Articular chondrocyte of knee joint (primary cell): ENCODE results near the gene CD300LB. TPM values are rescaled to one million over a fixed set of nuclear protein-coding genes. Genes with fewer than 3 reads are reported as not detected.

Experiments
- total RNA-seq: library from RNA; depleted of rRNA; stranded (reverse); fragments of >200 nt; gene quantifications from 2 replicates; pipeline ENCODE4 v1.2.3, GENCODE V29; 2012

Gene CD300LB
- total RNA-seq = not detected in 2 replicates

DNA sequence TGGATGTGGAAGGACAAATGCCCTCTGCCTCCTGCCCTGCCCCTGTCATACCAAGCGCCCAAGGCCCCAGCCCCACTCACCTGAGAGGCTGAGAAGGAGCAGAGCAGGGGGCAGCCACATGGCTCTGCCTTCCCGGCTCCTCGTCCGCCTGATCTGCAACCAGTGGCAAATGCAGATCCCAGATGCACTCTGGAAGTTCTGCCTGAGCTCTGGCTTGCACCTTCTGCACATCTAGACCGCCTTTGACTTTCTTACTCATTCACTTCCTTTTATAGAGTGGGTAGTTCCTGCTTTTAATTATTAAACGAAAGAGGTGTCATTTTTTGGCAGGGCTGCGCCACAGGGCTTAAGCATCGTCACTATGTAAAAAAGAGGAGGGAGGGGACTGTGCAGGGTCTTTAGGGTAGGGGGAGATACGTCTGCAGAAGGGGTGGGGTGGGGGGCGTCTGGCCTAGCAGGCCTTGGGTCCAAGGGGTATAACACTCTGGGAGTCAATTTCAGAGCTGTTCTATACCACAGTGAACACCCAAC is at the start of gene CD300LB:
TSS of gene CD300LB (minus strand) at position 245 of the 531 bp plus-strand sequence. CDS start at position 120, 125 bp downstream.

DNA sequence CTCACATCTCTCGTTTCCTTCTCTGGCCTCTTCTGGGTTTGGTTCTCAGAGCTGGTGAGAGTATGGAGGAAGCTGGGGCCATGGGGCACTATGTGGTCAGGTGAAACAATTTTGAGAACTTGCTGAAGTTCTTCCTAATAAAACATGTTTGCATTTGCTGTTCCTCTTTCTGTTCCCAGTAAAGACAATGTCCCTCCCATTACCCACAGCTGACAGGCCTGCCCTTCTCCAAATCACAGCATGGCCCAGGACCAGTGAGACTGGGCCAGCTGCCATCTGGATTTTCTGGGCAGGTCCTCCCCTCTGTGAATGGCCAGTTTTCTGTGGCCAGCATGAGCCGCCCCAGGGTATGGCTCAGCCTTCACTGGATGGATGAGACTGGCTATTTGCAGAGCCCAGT is 36.1 kb upstream of the CD300LB start, which contains the start of gene CD300H:
TSS of gene CD300H (minus strand) at position 113 of the 400 bp plus-strand sequence.

DNA sequence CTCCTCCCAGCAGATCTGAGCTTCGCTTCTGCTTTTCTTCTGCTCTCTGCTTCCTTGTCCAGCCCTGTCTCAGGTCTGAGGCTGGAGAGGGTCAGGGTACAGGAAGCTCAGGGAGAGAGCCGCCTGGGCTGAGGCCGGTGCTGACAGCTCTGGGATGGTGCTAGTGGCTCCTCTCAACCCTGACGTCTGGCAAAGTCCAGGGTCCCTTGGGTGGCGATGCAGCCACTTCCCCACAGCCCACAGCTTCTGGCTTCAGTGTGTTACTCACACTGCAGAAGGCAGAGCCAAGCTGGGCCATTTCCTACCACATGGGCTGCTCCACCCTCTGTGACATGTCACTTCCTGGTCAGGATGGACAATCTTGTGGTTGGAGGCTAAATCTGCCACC is 14.6 kb upstream of the CD300LB start, which contains the start of gene CD300C:
TSS of gene CD300C (minus strand) at position 273 of the 388 bp plus-strand sequence. CDS start 333 bp downstream, outside the sequence.

Other genes with a start within 250 kb of the CD300LB start
- gene KIF19, start 205.2 kb downstream of the CD300LB start, total RNA-seq = 0.11 TPM in 1 of 2 replicates, not detected in the other
- gene BTBD17, start 169.6 kb downstream of the CD300LB start, total RNA-seq = not detected in 2 replicates
- gene GPR142, start 164.0 kb downstream of the CD300LB start, total RNA-seq = not detected in 2 replicates
- gene GPRC5C, start 99.4 kb downstream of the CD300LB start, total RNA-seq = 17.1 and 20.1 TPM in 2 replicates
- gene CD300A, start 64.8 kb downstream of the CD300LB start, total RNA-seq = not detected in 2 replicates
- 0.91 and 1.1 TPM in 2 replicates for gene CD300C, start 14.6 kb upstream of the CD300LB start, total RNA-seq
- gene CD300H, start 36.0 kb upstream of the CD300LB start, total RNA-seq = not detected in 2 replicates
- not detected in 2 replicates for gene CD300LD, start 60.8 kb upstream of the CD300LB start, total RNA-seq
- under 0.01 TPM in 1 of 2 replicates, not detected in the other for gene CD300E, start 92.3 kb upstream of the CD300LB start, total RNA-seq
- gene CD300LF, start 181.4 kb upstream of the CD300LB start, total RNA-seq = not detected in 2 replicates
- 1.0 and 1.3 TPM in 2 replicates for gene RAB37, start 205.8 kb upstream of the CD300LB start, total RNA-seq
- gene NHERF1, start 217.2 kb upstream of the CD300LB start, total RNA-seq = 82.6 and 97.3 TPM in 2 replicates
- gene NAT9, start 244.9 kb upstream of the CD300LB start, total RNA-seq = 20.0 and 27.4 TPM in 2 replicates